Large intestine (tissue), 3 donors: ENCODE results near the gene TUBE1. TPM values are rescaled to one million over a fixed set of nuclear protein-coding genes. Genes with fewer than 3 reads are reported as not detected.

Experiments used
- DNase-seq, 2 donors: peaks; one replicate each; pipeline versions ENCODE4 v3.0.0 to v3.0.0-alpha.2; 2013
- H3K27ac ChIP-seq: one replicate; pipeline ENCODE4 v1.5.1; 2013; ENCODE audit warnings: low read length
- H3K27me3 ChIP-seq: 2 replicates; pipeline ENCODE4 v1.6.1; 2013; ENCODE audit warnings: low read length; ENCODE audit not compliant: control insufficient read depth, insufficient read depth
- H3K36me3 ChIP-seq: 2 replicates; pipeline ENCODE4 v1.6.1; 2013; ENCODE audit warnings: low read length; ENCODE audit not compliant: control insufficient read depth, insufficient read depth
- H3K4me1 ChIP-seq: one replicate; pipeline ENCODE4 v1.6.1; 2013; ENCODE audit warnings: low read length; ENCODE audit not compliant: control insufficient read depth, insufficient read depth
- H3K4me3 ChIP-seq: one replicate; pipeline ENCODE4 v1.5.1; 2013; ENCODE audit warnings: low read length
- H3K9me3 ChIP-seq: one replicate; pipeline ENCODE4 v1.6.1; 2013; ENCODE audit warnings: mild to moderate bottlenecking, low read depth, low read length, moderate library complexity; ENCODE audit not compliant: control insufficient read depth
- WGBS: methylation state at CpG from one replicate; pipeline ENCODE4 v1.1.5; 2013; ENCODE audit warnings: low lambda C conversion rate; ENCODE audit not compliant: insufficient coverage; 5-methylcytosine and 5-hydroxymethylcytosine counted together
- polyA plus RNA-seq: library from polyadenylated mRNA; unstranded; fragments of 120-200 nt; gene quantifications from one replicate; pipeline ENCODE4 v1.2.1, GENCODE V29; 2013

The TUBE1 gene
- polyA plus RNA-seq, 1 donor: 33.8 TPM

DNA sequence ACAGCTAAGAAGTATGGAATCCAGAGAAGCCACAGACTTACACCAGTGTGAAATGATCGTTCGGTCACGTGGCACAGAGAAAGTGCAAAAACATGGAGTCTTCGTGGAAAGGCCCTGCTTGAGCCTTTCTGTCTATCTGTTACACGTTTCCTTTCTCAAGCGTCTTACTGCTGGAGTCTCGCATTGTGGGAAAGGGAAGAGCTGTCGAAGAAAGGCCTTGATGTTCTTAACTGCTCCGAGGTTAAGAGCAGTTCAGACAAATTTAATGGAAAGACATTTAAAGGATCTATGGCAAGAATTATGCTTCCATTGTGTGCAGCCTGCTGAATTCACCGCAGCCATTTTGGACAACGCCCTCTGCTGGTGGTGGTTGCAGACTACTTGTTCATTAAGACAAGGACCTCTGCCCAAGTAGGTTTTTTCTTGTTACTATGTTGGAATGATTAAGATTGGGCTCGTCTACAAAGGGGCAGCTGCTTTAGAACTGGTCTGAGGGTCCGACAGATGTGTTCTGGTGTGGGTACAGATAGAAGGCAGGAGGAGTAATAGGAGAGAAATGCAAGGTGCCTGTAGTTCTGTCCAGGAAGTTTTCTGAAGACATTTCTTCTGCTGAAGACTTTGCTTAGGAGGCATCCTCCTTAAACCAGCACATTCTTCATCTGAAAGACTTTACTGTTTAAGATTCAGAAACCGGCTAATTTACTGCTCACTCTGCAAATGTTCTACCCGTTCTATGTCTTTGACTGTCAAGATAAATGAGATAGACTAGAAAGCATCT, 58.0 kb downstream of the TUBE1 start:
- WGBS: 93% methylated on average over 2 of the region's 15 CpGs
- Histone ChIP-seq H3K27me3 (peaks cover 8% of the 10 kb centered on the region), H3K4me3 (no peak overlapping the region), H3K4me1 (no peaks in the 10 kb centered on the region), H3K36me3 (no peaks in the 10 kb centered on the region), H3K9me3 (no peaks in the 10 kb centered on the region), H3K27ac (no peak overlapping the region)
- peak; percentile 31 to 41 for DNase-seq

DNA sequence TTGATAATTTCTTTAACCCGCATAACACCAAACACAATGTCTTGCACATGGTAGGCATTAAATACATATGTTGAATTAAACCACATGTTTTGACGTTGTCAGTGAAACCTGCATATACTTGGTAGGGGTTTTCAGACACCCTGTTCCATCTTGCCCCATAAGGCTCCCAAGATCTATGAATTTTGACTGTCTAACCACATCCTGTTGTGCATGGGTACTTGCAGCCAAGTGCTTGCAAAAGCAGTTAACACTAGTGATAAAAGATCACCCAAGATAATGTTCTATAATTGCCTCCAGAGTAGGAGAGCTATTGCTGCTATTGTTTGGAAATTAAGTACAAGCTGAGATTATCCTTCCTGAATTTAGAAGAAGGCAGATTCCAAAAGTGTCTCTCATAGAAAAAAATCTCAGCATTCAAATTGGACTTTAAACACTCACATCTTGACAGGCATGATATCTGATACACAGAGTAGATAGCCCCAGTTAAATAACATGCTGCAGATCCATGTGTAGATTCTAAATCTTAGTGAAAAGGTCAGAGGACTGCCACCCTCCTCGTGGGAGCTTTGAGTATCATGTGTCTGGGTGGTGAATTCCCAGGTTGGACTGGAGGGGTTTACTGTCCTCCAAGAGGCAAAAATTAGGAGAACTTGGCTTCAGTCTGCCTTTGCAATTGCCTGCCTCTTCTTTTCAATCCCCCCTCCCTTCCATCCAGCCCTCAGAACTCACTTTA, 59.2 kb downstream of the TUBE1 start:
- no peak overlapping the region for H3K27ac ChIP-seq

DNA sequence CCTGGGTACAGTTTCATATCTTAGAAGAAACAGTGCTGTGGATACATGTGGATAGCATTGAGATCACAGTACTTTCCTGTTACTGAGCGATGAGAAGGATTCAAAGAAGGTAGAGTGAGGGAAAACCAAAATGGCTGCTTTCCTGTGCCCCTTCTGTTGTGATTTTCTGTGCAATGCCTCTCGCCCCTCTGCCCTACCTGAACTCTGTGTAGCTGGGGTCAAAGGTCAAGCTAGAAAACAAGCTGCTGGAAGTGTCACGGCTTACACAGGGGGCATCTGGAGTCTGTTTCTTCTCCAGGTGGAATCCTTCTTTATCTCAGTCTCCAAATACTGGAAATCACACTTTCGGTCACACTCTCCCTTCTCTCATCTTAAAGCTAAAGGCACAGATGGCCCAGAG, 60.3 kb downstream of the TUBE1 start:
- Histone ChIP-seq H3K9me3 (no peaks in the 10 kb centered on the region), H3K36me3 (no peaks in the 10 kb centered on the region), H3K4me1 (no peaks in the 10 kb centered on the region), H3K4me3 (no peak overlapping the region), H3K27me3 (peaks cover under 1% of the 10 kb centered on the region), H3K27ac (no peak overlapping the region)
- DNase-seq: no peak
- WGBS: no CpG with 5 or more reads among the region's 4 CpGs

More for the DNA sequence above, 59.2 kb downstream of the TUBE1 start:
- no peaks in the 10 kb centered on the region for H3K9me3 ChIP-seq
- no CpG with 5 or more reads among the region's 3 CpGs for whole genome bisulfite sequencing
- H3K27me3 ChIP-seq: peaks cover 4% of the 10 kb centered on the region
- no peaks in the 10 kb centered on the region for H3K4me1 ChIP-seq
- no peak overlapping the region for H3K4me3 ChIP-seq
- no peaks in the 10 kb centered on the region for H3K36me3 ChIP-seq
- no peak for DNase-seq

DNA sequence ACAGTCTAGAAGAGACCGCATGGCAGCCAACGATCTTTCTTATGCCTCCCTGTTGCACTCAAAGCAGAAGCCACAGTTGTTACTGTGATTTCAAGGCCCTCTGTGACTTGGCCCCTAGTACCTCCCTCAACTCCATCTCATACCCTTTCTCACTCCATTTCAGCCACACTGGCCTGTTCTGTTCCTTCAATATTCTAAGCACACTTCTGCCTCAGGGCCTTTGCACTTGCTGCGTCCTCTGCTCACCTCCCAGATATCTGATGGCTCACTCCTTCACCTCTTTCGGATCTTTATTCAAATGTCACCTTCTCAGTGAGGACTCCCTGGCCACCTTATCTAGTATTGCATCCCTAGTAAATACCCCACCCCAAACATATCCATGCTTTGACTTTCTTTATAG, 62.8 kb downstream of the TUBE1 start:
- Histone ChIP-seq H3K9me3 (no peaks in the 10 kb centered on the region), H3K27me3 (no peaks in the 10 kb centered on the region), H3K4me3 (no peak overlapping the region), H3K4me1 (no peaks in the 10 kb centered on the region), H3K36me3 (no peaks in the 10 kb centered on the region), H3K27ac (no peak overlapping the region)
- no peak for DNase-seq
- WGBS: 100% methylated on average over 1 of the region's 4 CpGs

DNA sequence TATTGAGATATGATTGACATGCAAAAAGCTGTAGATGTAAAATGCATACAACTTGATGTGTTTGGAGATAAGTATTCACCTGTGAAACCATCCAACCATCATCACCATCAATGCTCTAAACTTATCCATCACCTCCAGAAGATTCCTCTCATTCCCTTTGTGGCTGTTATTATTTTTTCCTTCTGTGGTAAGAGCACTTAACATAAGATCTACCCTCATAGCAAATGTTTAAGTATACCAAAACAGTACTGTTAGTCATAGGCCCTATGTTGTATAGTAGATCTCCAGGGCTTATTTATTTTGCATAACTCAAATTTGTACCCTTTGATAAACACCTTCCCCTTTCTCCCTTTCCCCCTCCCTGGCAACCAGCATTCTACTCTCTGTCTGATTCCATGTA, 64.5 kb downstream of the TUBE1 start:
- Histone ChIP-seq H3K9me3 (no peaks in the 10 kb centered on the region), H3K36me3 (no peaks in the 10 kb centered on the region), H3K27me3 (no peaks in the 10 kb centered on the region), H3K27ac (no peak overlapping the region), H3K4me1 (no peaks in the 10 kb centered on the region), H3K4me3 (no peak overlapping the region)
- no peak for DNase-seq

GRCh38 chr6:112021691-112022310, 65.5 kb downstream of the TUBE1 start:
- WGBS: no CpG with 5 or more reads among the region's 6 CpGs
- DNase-seq: no peak
- H3K27ac ChIP-seq: no peak overlapping the region
- H3K27me3 ChIP-seq: no peaks in the 10 kb centered on the region
- H3K36me3 ChIP-seq: no peaks in the 10 kb centered on the region
- no peaks in the 10 kb centered on the region for H3K4me1 ChIP-seq
- H3K9me3 ChIP-seq: no peaks in the 10 kb centered on the region
- H3K4me3 ChIP-seq: no peak overlapping the region

Other genes with a start within 250 kb of the TUBE1 start
- 46.0 TPM for gene FYN, start 214.0 kb downstream of the TUBE1 start, polyA plus RNA-seq
- gene CCN6, start 33.4 kb downstream of the TUBE1 start, polyA plus RNA-seq: 0.43 TPM
- gene FAM229B, start 109 bp upstream of the TUBE1 start, polyA plus RNA-seq: 15.2 TPM
- gene LAMA4, start 167.1 kb upstream of the TUBE1 start, polyA plus RNA-seq: 57.6 TPM